Measurements from ENCODE around the gene NFKBIZ. TPM values are rescaled to one million over a fixed set of nuclear protein-coding genes. Genes with fewer than 3 reads are reported as not detected.

Gene NFKBIZ
- total and polyA plus RNA-seq, 4 donors, result 27.6 to 94.8 (median 81.3) TPM

DNA sequence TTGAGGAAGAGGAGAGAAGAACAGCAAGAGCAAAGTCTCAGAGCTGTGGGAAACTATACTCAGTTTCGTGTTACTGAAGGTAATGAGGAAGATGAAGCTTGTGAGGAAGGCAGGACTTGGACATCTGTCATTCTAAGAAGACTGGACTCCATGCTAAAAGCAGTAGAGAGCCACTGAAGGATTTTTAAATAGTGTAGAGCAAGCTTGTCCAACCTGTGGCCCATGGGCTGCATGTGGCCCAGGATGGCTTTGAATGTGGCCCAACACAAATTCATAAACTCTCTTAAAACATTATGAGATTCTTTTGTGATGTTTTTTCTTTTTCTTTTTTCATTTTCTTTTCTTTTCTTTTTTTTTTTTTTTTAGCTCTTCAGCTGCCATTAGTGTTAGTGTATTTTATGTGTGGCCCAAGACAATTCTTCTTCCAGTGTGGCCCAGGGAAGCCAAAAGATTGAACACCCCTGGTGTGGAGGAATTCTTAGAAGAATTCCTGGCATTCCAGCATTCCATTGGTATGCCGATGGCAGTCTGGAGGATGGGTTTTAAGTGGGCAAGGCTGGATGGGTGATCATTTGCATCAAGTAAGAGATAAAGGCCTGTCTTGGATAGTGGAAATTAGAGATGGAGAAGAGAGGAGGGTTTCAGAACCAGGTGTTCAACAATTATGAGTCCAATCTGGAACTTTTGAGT, 6.9 kb upstream of the NFKBIZ start:
- ATAC-seq (ENCODE audit: insufficient read depth, low FRiP score), result no peak
- H3K4me1 ChIP-seq (ENCODE audit: control insufficient read depth in 5 of 5, insufficient read depth in 5 of 5, low read length in 5 of 5), result peaks cover 0 to 3% (median 0%) of the 10 kb centered on the region in 5 donors
- WGBS, 2 donors, result 73 to 85% methylated on average over 2 of the region's 2 CpGs

DNA sequence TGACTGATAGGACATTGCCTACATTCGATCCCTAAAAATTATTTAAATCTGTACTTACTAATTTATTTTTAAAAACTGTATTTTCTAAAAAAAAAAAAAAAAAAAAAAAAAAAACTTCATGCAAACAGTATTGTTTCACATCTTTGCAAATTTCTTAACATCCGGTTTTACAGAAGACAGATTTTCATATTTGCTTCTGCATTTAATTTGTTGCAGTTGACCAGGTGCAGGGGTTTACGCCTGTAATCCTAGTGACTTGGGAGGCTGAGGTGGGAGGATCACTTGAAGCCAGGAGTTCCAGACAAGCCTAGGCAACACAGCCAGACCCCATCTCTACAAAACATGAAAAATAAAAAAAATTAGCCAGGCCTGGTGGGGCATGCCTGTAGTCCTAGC, 6.4 kb upstream of the NFKBIZ start:
- no peak overlapping the region for H3K4me3 ChIP-seq
- H3K36me3 ChIP-seq (ENCODE audit: control insufficient read depth in 4 of 4, insufficient read depth in 4 of 4, low read length in 4 of 4), result no peaks in the 10 kb centered on the region
- no peaks in the 10 kb centered on the region for H3K27me3 ChIP-seq (ENCODE audit: control insufficient read depth in 3 of 3, insufficient read depth in 3 of 3, low read length in 2 of 3)
- H3K9me3 ChIP-seq (ENCODE audit: control insufficient read depth in 4 of 4, insufficient read depth in 3 of 4, low read length in 3 of 4), result no peaks in the 10 kb centered on the region
- TF ChIP-seq, protein P1, sequence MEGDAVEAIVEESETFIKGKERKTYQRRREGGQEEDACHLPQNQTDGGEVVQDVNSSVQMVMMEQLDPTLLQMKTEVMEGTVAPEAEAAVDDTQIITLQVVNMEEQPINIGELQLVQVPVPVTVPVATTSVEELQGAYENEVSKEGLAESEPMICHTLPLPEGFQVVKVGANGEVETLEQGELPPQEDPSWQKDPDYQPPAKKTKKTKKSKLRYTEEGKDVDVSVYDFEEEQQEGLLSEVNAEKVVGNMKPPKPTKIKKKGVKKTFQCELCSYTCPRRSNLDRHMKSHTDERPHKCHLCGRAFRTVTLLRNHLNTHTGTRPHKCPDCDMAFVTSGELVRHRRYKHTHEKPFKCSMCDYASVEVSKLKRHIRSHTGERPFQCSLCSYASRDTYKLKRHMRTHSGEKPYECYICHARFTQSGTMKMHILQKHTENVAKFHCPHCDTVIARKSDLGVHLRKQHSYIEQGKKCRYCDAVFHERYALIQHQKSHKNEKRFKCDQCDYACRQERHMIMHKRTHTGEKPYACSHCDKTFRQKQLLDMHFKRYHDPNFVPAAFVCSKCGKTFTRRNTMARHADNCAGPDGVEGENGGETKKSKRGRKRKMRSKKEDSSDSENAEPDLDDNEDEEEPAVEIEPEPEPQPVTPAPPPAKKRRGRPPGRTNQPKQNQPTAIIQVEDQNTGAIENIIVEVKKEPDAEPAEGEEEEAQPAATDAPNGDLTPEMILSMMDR (IDR thresholded peaks at IDR 0.05; ENCODE audit: control extremely low read depth, extremely low read depth), result no peak
- WGBS, 2 donors, result 75 to 90% methylated on average over 3 of the region's 3 CpGs
- H3K27ac ChIP-seq (ENCODE audit: low read depth in 1 of 2, low read length in 1 of 2), result no peak overlapping the region
- peaks cover 0 to 6% (median 5%) of the 10 kb centered on the region in 5 donors for H3K4me1 ChIP-seq (ENCODE audit: control insufficient read depth in 5 of 5, insufficient read depth in 5 of 5, low read length in 5 of 5)
- DNase-seq, result no peak
- ATAC-seq (ENCODE audit: insufficient read depth, low FRiP score), result no peak
- no peak overlapping the region for H3K9ac ChIP-seq (ENCODE audit: insufficient read depth in 1 of 2, low read length in 2 of 2)

More for the DNA sequence above, 6.9 kb upstream of the NFKBIZ start:
- no peak overlapping the region for H3K9ac ChIP-seq (ENCODE audit: insufficient read depth in 1 of 2, low read length in 2 of 2)
- H3K27me3 ChIP-seq (ENCODE audit: control insufficient read depth in 3 of 3, insufficient read depth in 3 of 3, low read length in 2 of 3), result no peaks in the 10 kb centered on the region
- H3K9me3 ChIP-seq (ENCODE audit: control insufficient read depth in 4 of 4, insufficient read depth in 3 of 4, low read length in 3 of 4), result no peaks in the 10 kb centered on the region
- no peak overlapping the region for H3K27ac ChIP-seq (ENCODE audit: low read depth in 1 of 2, low read length in 1 of 2)
- DNase-seq, result no peak
- TF ChIP-seq, protein P1 (IDR thresholded peaks at IDR 0.05; ENCODE audit: control extremely low read depth, extremely low read depth), result no peak
- H3K4me3 ChIP-seq, result no peak overlapping the region
- H3K36me3 ChIP-seq (ENCODE audit: control insufficient read depth in 4 of 4, insufficient read depth in 4 of 4, low read length in 4 of 4), result no peaks in the 10 kb centered on the region

DNA sequence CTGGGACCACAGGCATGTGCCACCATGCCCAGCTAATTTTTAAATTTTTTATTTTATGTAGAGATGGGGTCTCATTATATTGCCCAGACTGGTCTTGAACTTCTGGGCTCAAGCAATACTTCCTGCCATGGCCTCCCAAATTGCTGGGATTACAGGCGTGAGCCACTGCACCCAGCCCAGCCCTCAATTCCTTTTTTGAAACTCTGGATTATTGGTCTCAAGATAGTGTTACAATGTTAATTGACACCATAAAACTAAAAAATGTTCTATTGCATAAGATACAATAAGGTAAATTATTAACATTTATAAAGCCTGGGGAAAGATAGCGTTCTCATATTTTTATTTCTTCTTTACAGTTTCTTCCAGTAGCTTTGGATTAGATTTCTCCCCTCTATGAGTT, 3.9 kb upstream of the NFKBIZ start:
- no peaks in the 10 kb centered on the region for H3K36me3 ChIP-seq (ENCODE audit: control insufficient read depth in 4 of 4, insufficient read depth in 4 of 4, low read length in 4 of 4)
- DNase-seq, result no peak
- no peaks in the 10 kb centered on the region for H3K9me3 ChIP-seq (ENCODE audit: control insufficient read depth in 4 of 4, insufficient read depth in 3 of 4, low read length in 3 of 4)
- H3K4me3 ChIP-seq, result no peak overlapping the region
- WGBS, 2 donors, result 92% methylated on average over 2 of the region's 2 CpGs
- ATAC-seq (ENCODE audit: insufficient read depth, low FRiP score), result no peak
- TF ChIP-seq, protein P1 (IDR thresholded peaks at IDR 0.05; ENCODE audit: control extremely low read depth, extremely low read depth), result no peak
- peaks cover 0 to 14% (median 6%) of the 10 kb centered on the region in 5 donors for H3K4me1 ChIP-seq (ENCODE audit: control insufficient read depth in 5 of 5, insufficient read depth in 5 of 5, low read length in 5 of 5)
- H3K27ac ChIP-seq (ENCODE audit: low read depth in 1 of 2, low read length in 1 of 2), result no peak overlapping the region
- no peaks in the 10 kb centered on the region for H3K27me3 ChIP-seq (ENCODE audit: control insufficient read depth in 3 of 3, insufficient read depth in 3 of 3, low read length in 2 of 3)
- H3K9ac ChIP-seq (ENCODE audit: insufficient read depth in 1 of 2, low read length in 2 of 2), result no peak overlapping the region

Data from lung (tissue), 12 donors.